Measurements from ENCODE around the gene TSEN2.

DNA sequence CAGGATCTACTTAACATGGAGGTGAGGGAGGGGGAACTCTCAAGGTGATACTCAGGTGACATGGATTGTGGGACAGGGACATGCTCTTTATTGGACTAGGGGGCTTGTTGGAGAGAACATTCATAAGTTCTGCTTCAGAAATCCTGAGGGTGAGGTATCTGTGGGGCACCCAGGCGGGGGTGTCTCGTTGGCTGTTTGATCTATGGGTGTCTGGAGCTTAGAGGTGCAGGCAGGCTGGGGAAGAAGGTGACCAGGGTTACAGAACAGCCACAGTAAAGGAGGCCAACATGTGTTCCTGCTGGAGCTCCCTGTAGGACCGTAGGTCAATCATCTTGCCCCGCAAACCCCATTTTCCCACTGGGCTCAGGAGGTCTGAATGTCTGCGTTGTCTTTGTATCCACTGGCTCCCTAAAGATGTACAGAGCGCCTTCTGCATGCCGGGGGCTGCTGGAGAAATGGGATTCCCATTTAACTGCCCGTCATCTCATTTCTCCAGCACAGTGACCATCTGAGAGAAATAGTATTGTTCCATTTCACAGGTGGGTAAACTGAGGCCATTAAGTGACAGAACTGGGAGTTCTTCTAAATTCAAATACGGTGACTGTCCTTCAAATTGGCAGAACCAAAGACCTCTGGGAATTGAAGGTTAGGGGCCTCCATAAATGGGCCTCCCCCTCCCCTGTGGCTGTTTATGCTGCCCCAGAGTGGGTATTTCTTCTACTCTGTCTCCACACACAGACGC lies 40.3 kb upstream of the TSEN2 start:
- TF ChIP-seq CTCF (IDR thresholded peaks at IDR 0.05) (no peak), POLR2A (IDR thresholded peaks at IDR 0.05) (no peak), POLR2AphosphoS5 (IDR thresholded peaks at IDR 0.05) (no peak)

Measured in stomach (tissue), 4 donors.